GM12891 (cell line): ENCODE data around the gene RAD50.

ENCODE experiments used
- DNase-seq: peaks from one replicate; pipeline ENCODE4 v3.0.0; 2011; ENCODE audit warnings: low spot score; ENCODE audit not compliant: insufficient read length
- FAIRE-seq: peaks from 2 replicates; lab custom pipeline; 2011; peaks lifted over from hg19 to GRCh38; lab: Jason Lieb, UNC
- PAX5 ChIP-seq: IDR thresholded peaks from 2 replicates; pipeline ENCODE4 v1.6.1; 2011; ENCODE audit warnings: low read length, moderate library complexity, mild to moderate bottlenecking; ENCODE audit not compliant: insufficient read depth, severe bottlenecking
- POLR2A ChIP-seq: IDR thresholded peaks from 2 replicates; pipeline ENCODE4 v1.6.1; 2011; ENCODE audit warnings: low read depth, low read length, control low read depth
- POLR2AphosphoS5 ChIP-seq: IDR thresholded peaks from 2 replicates; pipeline ENCODE4 v1.6.1; 2011; ENCODE audit warnings: low read depth, low read length, control low read depth
- POU2F2 ChIP-seq: IDR thresholded peaks from 2 replicates; pipeline ENCODE4 v1.6.1; 2011; ENCODE audit warnings: low read depth, mild to moderate bottlenecking, control low read depth, low read length, moderate library complexity
- SPI1 ChIP-seq: IDR thresholded peaks from 2 replicates; pipeline ENCODE4 v1.6.1; 2011; ENCODE audit warnings: low read depth, low read length, control low read depth
- TAF1 ChIP-seq: IDR thresholded peaks from 2 replicates; pipeline ENCODE4 v1.6.1; 2011; ENCODE audit warnings: low read depth, low read length, control low read depth

The RAD50 gene

DNA sequence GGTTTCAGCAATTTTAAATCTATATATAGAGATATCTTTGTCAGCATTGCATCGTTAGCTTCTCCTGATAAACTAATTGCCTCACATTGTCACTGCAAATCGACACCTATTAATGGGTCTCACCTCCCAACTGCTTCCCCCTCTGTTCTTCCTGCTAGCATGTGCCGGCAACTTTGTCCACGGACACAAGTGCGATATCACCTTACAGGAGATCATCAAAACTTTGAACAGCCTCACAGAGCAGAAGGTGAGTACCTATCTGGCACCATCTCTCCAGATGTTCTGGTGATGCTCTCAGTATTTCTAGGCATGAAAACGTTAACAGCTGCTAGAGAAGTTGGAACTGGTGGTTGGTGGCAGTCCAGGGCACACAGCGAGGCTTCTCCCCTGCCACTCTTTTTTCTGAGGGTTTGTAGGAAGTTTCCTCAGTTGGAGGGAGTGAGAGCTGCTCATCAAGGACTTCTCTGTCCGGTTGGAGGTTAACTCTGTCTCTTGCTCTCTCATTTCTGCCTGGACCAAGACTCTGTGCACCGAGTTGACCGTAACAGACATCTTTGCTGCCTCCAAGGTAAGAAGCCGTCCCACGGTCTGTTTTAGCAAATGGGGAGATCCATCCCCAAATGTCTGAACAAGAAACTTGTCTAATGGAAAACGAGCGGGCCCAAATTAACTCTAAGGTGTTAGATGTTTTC lies 117.3 kb downstream of the RAD50 start, which contains the start of gene IL4:
IL4 (plus strand) TSS at position 51 of the 692 bp plus-strand sequence; CDS start at position 113, 62 bp downstream.
- TF ChIP-seq POU2F2 = no peak
- peak; percentile 28 for FAIRE-seq

DNA sequence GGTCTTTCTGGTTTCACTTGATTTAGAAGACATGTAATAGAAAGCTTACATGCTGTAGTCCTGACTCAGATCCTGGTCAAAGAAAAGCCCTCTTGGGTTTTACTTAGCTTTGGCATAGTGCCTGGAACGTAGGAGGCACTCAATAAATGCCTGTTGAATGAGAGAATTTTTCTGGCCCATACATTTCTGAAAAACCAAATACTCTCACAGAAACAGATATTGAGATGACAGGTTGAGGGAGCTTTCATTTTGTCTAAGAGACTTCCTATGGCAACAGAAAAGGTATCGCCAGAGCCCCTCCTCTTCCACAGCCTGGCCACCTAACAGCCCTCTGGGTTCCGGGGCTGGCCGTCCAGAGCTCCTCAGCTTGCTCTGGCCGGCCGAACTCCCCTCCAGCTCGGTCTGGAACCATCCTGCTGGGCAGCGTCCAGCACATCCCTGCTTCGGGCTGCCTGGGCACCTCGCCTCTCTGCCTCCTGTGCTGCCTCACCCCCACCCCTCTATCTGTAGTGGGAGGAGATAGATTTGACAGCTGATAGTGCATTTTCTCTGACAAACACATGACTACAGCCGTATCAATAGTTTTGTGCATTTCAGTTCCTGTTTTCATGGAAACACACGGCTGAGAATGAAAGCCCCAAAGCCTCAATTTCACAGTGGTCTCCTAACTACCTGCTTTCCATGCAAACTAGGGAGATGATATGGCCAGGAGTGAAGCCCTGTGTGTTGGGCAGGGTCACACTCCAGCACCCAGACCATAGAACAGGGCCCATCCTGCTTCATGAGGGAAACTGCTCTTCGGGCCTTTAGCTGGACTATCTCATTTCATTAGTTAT lies 118.1 kb downstream of the RAD50 start:
- TF ChIP-seq POLR2A (no peak), POU2F2 (peak; percentile 60; the same call in 1 of the 2 replicates), PAX5 (no peak), SPI1 (peak; percentile 99), TAF1 (no peak), POLR2AphosphoS5 (0 out of 2 replicates have a peak, but pooled peaks have one; percentile 25)
- FAIRE-seq = peak; percentile 93
- DNase-seq = peak; percentile 66

More for the DNA sequence above, 117.3 kb downstream of the RAD50 start, which contains the start of gene IL4:
- no peak for DNase-seq

DNA sequence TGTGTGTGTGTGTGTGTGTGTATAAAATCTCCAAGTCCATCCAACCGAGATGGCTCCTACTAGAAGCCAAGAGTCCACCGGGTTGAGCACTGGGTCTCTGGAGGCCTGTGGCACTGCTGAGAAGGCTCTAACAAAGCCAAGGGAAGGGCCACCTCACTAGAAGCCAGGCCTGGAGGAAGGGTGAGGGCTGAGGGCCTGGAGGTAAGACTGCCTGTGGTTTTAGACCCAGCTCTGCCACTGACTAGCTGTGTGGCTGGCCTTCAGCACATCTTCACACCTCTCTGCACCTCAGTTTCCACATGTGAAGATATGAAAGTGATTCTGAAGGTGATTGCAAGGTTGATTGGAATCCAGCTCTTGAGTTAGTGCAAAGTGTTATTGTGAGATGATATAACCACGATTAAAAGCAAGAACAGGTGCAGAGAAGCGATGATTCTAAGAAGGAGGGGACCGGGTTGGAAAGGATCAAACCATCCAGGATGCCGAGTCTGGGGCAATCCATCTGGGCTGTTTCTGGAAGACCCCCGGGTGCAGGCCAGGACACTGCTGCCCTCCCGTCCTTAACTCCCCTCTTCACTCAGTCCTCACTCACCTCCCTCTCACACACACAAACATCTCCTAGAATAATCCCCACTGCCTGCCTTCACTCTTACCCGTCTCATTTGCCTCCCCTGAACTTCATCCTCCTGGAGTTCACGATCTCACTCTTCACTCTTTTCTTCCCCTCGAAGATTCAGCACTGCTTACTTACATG lies 119.3 kb downstream of the RAD50 start:
- TF ChIP-seq POLR2A = no peak
- no peak for TF ChIP-seq POU2F2
- TF ChIP-seq TAF1 = no peak
- no peak for TF ChIP-seq PAX5
- TF ChIP-seq SPI1 = no peak
- no peak for TF ChIP-seq POLR2AphosphoS5
- FAIRE-seq (no peak), DNase-seq (no peak)

DNA sequence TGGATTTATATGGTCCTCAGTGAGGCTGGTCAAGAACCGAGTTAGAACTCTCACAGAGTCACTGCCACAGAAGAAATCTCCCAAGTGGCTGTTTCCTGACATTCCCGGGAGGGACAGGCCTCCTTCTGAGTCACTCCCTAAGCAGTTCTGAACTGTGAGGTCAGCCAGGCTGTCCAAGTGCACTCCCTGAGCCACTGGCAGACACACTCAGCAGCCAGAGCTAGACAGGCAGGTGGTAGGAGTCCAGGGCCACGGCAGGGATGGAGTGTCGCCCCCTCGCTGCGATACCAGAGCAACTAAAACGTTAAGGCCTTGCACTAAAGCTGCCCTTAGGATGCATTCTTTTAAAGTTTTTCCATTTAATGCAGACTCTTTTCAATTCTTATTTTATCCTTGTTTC lies 120.4 kb downstream of the RAD50 start:
- FAIRE-seq (no peak), DNase-seq (no peak)
- TF ChIP-seq POLR2A (no peak), POU2F2 (no peak), TAF1 (no peak), SPI1 (no peak), PAX5 (no peak), POLR2AphosphoS5 (no peak)

DNA sequence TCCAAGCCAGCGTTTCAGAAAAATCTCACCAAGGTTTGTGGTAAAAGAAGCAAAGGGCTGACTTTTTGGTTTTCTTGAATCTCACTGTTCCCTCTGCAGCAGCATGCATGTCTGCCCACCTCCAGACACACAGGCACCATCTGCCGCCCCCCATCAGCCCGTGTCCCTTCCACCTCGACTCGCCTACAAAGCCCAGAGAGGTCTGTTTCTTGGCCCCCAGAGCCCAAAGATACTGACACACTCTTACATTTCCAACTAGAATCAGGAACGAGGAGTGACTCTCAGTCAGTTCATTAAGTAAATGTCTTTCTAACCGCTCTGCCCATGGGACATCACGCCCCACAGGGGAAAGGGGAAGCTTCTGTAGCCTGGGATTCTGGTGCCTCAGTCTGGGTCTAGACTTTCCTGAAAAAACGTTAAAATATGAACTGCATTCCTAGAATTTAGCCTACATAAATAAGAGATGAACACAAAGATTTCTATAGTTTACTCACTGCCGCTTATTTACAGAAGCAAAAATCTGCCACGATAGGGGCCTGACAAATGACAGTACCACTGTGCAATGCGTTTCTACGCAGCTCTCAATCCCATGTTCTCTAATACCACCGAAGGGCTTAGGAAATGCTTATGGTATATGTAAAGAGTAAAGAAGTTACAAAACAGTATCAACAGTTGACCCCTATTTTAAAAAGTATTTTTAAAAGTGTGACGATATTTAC lies 121.1 kb downstream of the RAD50 start:
- no peak for TF ChIP-seq POLR2A
- no peak for TF ChIP-seq POU2F2
- TF ChIP-seq POLR2AphosphoS5 = no peak
- TF ChIP-seq SPI1 = no peak
- TF ChIP-seq TAF1 = no peak
- TF ChIP-seq PAX5 = no peak
- DNase-seq (no peak), FAIRE-seq (no peak)

DNA sequence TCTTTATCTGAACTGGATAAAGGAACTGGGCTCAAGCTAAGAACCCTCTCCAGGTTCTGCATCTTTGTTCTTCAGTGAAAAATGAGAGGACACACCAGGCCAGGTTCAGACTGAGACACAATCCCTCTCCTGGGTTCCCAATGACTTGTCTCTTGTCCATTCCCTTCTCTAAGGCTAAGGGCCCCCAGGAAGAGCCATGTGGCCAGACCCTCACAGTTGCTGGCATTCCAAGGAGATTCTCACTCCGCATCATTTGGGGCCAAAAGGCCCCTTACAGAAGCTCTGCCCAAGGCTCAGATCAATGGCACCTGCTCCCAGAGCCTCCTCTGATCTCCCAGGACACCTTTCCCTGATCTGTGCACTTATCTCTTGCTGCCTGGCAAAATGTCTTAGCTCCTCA lies 122.0 kb downstream of the RAD50 start:
- no peak for TF ChIP-seq SPI1
- no peak for TF ChIP-seq POLR2AphosphoS5
- no peak for TF ChIP-seq PAX5
- no peak for TF ChIP-seq TAF1
- TF ChIP-seq POU2F2 = no peak
- no peak for TF ChIP-seq POLR2A
- no peak for DNase-seq
- FAIRE-seq = no peak

DNA sequence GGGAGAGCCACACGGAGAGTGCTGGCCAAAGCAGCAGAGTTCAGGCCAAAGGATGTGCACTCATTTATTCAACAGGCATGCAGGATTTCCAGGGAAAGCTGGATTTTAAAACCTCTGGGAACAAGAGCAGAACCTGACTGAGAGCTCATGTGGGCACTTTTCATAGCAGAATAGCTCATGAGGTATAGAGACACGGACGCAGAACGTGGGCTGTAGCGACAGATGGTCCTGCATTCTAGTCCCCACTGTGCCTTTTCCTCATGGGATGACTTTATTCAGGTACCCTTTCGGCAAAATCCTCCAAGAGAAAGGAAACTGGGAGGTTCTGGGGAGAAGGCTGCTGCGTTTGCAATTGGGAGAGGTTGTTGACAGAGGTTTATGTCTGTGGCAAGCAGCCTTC lies 122.4 kb downstream of the RAD50 start:
- no peak for FAIRE-seq
- TF ChIP-seq POLR2AphosphoS5 (no peak), PAX5 (no peak), POU2F2 (no peak), SPI1 (no peak)
- no peak for DNase-seq

DNA sequence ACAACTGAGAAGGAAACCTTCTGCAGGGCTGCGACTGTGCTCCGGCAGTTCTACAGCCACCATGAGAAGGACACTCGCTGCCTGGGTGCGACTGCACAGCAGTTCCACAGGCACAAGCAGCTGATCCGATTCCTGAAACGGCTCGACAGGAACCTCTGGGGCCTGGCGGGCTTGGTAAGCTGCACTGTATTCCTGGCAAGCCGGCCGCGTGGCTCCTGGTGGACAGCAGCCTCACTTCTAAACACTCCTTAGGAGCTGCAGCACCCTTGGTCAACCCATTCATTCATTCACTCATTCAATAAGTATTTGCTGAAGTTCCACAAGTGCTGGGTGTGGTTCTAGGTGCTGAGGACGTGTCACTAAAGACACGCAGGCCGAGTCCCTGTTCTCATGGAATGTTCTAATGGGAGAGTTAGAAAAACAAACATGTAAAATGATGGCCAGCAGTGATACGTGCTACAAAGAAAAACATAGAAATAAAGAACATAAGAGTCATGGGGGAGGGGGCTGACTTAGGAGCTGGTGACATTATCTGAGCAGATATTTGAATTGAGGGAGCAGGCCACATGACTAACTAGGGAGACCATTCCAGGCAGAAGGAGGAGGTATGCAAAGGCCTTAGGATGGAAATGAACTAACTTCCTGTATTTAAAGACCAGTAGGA lies 123.1 kb downstream of the RAD50 start:
- DNase-seq (no peak), FAIRE-seq (no peak)
- no peak for TF ChIP-seq SPI1
- no peak for TF ChIP-seq TAF1
- TF ChIP-seq POLR2AphosphoS5 = no peak
- no peak for TF ChIP-seq PAX5
- no peak for TF ChIP-seq POLR2A
- TF ChIP-seq POU2F2 = no peak
